HG02759 (cell line): Measurements from ENCODE around the gene SPATA32.

Source experiments
- ATAC-seq: cut with Tn5 transposase; IDR thresholded peaks from one replicate; pipeline ENCODE4 v1.9.1; 2021; ENCODE audit warnings: mild to moderate bottlenecking, moderate library complexity; ENCODE audit not compliant: unreplicated experiment

Gene SPATA32

DNA sequence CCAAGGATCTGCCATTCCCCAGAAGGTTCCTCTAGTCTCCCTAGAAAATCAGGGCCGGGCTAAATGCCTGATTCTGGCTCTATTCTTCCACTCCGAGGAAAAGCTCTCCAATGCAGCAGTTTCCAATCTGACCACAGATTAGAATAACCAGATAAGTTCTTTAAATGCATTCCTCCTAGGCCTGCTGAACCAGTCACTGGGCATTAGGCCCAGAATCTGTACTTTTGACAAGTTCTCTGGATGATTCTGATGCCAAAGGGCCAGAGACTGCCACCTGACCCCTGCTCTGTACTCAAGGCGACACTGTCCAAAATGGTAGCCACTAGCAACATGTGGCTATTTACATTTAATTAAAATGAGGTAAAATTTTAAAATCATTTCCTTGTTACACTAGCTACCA is 32.6 kb upstream of the SPATA32 start:
- ATAC-seq: no peak

DNA sequence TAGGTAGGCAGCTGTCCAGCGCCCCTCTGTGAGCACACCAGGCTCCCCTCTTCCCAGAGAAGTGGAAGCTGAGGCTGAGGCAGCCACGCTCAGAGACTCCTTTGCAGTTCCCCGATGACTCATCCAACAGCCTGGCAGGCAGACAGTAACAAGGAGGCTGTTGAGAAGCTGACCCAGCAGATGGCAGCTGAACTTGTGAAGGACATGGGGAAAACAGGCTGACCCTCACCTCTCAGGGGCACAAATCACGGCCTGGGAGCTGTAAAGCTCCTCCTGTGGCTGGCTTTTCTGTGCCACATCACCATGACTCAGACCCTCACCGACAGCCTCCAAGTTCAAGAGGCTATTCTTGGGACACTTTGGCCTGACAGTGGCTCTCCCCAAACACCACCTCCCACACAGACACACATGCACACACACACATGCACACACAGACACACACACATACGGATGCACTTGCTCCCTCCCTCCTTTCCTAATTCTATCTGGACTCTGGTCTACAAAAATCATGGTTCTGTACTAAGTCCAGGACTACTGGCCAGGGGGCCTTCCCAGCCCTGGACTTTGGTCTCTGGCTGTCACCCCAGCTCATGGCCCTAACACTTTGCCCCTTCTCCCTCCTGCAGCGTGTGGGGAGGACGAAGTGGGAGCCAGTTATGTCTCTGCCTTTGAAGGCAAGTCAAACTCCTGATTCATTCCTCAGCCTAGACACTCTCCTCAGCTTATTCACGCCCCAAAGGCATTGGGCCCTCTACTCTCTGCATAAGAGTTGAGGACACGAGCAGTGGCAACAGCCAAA is 31.7 kb upstream of the SPATA32 start:
- no peak for ATAC-seq

DNA sequence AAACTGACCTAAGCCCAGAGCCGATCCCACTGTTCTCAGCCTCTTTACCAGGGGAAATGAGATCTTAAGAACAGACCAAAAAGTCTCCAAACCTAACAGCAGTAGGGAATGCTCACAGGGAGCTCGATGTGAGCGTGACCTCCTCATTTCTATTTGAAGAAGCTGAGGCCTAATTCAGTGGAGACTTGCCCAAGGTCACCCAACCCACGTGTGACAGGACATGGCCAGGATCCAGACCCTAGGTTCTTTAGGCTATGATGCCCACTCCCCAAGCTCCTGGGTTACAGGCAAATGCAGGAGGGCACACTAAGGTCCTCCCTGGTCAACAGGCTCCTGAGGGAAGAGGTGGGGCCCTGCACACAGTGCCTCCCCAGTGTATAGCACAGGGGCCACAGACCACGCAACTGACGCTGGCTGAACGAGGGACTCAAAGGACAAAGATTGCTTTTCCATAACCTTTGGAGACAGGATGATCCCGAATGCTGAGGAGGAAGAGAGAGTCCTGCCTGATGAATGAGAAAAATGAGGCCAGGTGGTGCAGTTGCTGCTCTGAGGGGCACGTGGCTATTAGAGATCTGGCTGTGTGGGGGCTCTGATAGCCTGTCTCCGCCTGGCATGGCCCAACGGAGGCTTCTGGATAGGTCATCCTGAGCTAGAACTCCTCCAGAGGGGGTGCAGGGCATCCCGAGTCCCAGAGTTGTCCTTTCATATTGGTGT is 31.0 kb upstream of the SPATA32 start:
- no peak for ATAC-seq

DNA sequence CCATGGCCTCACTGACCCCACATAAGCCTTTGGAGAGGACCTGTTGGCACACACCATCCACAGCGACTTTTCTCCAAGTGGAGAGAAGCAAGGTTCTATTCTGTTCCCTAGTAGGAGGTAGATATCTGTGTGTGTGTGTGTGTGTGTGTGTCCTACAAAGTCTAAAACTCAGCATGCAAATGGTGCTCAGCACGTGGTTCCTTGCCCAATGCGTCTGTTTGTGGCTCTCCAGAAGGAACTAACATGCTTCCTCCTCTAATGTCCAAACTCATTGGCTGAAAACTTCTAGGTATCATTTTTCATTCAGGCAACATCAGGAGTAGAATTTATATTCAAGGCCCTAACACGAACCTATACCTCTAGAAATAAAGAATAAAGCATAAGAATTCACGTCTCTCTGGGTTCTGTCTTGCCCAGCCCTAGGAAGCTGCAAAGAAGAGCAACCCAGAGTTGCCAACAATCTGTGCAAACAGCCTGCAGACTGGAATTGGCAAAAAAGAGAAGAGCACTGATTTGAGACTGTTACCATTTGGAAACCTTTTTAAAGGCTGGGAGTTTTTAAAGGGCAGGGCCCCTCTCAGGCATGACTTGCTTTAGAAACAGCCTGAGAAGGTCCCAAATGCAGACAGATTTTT is 29.4 kb upstream of the SPATA32 start:
- no peak for ATAC-seq

DNA sequence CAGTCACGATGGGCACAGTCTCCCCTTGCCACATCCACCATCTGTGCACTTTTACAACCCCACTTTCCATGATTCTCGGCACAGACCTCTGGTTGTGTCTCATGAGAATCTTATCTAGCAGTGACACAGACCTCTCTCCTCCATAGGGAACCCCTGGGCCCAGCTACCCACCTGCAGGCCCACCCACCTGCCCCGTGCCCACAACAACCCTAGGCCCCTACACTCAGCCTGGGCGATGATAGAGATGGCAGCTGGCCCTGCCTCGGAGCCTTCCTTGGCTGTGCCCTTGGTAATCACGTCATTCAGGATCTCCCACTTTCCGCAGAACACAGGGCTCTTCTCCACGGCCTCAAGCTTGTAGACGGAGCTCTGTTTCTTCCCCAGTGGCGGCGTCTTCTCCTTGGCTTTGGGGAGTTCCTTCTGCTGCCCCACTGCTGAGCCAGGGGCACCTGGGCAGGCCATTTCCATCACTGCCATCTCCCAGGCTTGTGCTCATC is 28.4 kb upstream of the SPATA32 start:
- ATAC-seq: no peak

DNA sequence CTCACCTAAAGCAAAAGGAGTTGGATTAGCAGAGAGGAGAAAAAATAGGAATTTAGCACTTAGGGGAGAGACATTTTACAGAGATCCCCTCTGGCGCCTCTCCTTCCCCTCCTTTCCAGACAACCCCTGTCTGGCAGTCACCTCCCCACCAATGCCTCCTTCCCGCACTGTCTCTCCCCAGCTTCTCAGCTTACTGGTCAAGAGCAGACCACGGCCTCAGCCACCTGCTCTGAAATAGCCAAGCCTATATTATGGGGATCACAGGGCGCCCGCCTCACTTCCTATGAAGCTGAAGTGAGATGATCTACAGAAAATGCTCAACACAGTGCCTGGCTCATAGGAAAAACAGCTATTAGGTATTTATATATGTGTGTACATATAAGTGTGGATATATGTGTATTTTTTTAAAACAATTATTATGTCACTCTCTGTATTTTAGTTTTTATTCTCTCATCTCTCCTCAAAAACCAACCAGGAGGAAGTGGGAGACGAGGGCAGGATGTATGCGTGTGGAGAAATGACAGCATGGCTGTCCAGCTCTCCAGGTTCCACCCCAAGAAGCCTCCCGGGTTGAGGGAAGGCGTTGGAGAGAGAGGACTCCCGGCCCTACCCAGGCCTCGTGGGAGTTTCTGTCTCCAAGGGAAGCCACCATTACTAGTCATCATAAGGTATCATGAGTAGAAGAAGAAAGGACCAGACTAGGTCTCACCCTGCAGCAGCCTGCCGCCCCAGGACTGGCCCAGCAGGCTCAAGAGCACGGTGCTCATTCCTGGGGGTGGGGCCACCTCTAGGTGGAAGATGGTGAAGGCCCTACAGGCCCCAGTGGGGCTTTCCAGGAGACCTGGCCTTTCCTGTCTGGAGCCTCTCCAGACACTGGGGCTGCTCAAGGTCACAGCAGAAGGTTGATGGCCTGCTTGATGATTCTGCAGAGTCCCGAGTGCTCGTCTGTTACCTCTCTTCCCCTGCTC is 27.7 kb upstream of the SPATA32 start:
- ATAC-seq: no peak

DNA sequence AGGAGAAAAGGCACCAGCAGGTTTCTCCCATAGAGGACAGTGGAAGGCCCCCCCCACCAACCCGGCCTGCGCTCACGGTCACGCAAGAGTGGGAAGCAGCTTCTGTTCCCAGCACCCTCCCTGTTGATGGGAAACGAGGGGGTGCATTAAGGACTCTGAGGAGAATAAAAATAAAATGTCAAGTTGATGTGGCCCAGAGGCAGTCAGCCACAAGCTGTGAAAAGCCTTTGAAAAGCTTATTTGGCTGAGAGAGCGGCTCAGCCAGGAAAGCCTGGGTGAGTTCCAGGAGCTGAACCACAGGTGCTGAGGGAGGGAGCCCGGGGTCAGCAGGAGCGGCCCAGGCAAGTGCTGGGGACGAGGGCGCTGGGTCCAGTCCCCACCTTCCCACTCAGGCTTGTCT is 26.9 kb upstream of the SPATA32 start:
- no peak for ATAC-seq

DNA sequence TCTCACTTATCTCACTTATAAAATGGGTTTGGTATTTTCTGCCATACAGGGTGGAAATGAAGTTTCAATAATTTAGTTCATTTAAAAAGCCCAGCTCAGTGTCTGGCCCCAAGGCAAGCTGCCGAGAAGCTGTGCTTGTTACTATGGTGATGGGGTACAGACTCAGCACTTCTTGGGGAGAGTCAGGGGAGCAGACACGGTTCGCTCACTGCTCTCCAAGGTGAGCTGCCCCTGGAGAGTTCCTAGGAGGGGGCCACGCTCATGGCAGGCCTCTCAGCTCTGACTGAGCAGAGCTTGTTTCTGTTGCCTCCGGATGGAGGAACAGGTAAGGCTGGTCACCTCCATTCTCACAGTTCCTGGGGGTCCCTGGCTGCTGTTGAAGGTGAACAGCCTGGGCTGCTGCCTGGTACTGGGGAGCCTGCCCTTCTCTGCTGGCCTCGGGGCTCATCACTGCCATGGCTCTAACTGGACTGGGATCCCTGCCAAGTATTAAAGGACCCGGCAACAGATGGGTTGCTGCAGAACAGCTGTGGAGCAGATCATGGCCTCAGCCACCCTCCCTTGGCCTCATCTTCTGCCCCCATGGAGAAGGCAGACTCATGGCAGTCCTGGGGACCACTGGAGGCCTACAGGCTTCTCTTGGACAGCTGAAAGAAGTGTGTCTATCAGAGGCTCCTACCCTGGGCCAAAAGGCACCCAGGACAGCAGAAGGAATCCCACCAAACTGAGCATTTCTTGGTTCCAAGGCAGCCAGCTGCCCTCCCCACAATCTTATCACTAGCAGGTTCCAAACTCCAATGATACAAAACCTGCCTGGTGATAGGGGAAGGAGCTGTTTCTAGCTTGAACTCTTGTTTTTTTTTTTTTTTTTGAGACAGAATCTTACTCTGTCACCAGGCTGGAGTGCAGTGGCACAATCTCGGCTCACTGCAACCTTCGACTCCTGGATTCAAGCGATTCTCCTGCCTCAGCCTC is 25.9 kb upstream of the SPATA32 start:
- ATAC-seq: no peak

DNA sequence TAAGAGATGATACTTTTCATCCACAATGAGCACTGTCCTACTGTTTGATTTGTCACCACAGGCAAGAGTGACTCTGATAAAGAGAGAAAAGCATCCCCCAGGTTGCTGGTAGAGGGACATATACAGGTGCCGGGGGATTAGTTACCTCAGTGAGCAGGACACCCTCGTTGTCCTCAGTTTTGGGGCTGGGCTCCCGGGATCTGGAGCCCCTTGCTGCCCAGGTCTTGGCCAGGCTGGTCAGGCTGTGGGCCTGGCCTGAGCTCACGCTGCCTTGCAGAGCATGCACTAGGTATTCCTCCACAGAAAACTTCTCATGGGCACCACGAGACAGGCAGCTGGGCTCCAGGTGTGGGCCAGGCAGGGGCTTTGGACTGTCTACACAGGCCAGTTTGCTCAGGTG is 24.4 kb upstream of the SPATA32 start:
- ATAC-seq: no peak

DNA sequence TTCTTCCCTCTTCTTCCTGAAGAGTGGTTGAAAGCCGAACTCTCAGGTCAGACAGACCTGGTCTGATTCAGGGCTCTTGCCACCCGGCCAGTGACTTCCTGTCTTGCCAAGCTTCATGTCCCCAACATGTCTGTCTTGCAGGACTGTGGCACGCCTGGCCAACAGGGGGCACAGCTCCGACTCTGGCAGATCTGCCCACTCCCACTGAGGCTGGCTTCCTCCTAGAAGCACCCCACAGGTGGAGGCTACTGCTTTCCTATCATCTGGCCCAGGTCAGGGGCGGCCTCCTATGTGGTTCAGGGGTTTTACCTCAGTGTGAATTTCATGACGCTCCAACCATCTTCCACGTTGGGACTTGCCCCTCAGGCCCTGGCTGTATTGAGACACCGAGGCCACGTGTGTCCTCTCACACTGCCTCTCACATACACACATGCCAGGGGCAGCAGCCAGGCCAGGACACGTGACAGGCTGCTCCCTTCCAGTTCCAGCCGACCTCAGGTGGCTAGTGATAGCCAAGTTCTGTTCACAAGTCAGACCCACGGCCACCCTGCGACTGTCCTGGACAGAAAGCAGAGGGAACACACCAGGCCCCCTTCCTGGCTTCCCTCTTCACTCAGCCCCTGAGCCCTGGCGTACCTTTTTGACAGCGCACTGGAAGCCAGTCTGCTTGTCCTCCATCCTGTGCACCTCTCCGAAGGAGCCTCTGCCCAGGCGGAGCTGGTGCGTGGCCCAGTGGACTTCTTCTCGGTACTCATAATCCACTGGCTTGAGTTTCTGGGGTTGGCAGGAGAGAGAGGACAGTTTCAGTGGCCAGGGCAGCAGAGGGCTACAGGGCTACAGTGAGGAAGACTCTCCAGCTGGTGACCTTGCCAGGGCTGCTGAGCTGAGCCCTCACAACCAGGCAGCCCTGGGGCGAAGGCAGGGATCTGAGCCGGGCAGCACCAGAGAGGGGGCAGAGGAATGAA is 22.6 kb upstream of the SPATA32 start:
- no peak for ATAC-seq

DNA sequence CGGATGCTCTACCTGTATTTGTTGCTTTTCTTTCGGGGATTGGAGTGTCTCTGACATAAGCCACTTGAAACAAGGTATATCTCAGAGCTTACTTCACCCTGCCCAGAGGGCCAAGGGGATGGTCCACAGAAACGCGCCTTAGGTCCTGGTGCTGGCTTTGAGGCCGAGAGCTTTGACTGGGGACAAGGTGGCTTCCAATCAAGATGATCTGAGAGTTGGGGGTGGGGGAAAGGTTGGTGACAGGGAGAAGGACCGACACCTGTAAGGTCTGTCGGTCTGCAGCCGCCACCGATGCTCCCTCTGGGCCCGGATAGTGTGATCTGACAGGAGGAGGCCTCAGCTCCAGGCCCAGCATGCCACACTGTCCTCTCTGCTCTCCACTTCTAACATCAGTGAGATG is 21.8 kb upstream of the SPATA32 start:
- no peak for ATAC-seq

DNA sequence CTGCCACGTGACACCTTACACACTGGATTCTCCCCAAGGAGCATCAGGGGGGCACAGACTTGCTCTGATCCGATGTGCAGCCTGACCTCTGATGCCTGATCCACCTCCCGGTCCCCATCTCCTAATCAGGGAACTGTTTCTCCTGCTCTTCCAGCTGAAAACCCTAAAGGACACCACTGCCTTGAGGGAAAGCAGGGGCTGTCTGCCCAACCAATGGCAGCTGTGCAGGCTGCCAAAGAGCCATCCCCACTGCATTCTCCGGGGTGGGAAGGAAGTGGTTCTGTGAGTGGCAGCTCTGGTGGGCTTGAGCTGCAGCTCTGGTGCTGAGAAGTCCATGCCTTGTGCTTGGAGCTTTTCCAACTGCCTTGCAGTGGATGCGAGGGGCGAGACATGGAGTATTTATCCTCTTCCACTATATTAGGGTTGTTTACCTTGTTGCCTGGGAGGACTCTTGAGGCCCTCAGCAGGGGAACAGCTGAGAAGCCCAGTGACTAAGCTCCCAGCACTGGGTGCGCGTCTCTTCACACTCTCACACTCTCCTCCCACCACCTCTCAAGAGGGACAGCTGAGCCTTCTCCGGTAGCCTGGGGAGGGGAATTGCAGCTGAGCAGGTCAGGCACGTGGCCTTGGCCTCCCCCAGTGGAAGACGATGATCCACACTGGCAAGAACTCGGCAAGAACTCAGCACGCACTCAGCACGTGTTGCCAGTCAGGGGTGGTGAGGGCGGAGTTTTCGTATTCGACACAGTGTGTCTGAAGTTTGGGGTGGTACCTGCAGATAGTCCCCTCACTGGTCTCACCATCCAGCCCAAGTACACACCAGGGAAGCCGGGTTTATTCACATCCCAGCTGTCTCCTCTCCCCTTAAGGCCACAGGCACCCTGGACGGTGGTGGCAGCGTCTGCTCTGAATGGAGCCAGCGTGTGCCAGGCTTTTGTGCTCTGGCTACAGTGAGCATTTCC is 21.1 kb upstream of the SPATA32 start:
- no peak for ATAC-seq

DNA sequence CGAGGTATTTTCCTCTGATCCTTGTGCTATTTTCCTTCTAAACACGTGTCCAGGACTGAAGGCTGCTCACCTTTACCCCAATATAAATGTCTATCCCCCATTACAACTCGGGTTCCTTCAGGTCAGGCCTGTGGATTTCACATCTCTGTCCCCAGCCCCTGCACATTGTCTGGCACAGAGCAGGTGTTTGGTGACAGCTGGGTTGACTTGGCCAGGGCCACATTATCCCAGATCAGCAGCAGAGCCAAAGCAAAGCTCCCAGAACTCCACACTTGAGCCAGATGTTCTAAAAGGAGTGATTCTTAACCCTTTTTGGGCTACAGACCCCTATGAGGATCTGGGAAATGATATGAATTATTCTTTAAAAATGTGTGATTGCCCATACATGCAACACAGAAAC is 18.0 kb upstream of the SPATA32 start:
- no peak for ATAC-seq

DNA sequence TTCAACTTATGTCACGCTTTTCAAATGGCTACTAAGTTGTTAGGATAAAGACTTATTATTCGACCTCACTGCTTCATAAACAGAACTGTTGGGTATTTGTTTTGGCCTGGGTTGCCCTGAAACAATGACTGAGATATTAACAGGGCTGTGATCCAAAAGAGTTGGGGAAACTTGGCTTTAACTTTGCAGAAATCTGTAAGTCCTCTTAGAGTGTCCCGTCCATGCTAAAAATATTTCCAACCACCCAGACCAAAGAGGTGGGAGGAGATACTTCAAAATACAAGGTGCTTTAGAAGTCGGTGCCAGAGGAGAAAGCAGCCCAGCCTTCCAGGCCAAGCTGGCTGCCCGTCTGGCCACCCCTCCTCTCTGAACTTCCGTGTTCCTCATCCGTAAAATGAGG is 16.1 kb upstream of the SPATA32 start:
- ATAC-seq: no peak

DNA sequence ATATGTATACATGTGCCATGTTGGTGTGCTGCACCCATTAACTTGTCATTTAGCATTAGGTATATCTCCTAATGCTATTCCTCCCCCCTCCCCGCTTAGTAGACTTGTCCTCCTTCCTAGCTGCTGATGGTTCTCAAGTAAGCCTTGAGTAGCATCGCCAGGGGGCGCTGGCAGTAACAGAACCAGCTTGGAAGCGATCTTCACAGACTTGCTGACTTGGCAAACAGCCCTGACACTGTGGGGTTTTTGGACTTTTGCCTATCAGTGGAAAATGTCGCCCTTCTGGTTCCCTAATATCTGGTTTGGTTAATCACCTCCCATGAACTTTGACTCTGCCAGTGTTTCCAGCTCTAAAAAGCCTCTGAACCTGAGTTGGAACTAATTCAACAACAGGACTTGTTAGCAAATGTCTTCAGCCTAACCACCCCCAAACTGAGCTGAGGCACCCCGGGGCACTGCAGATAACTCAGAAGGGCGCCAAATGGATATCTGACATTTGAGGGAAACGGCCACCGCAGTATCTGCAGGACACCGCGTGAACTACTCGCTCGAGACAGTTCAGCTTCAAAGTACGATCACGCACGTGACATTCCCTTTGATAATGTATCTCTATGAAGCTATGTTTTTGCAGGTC is 15.4 kb upstream of the SPATA32 start:
- no peak for ATAC-seq

DNA sequence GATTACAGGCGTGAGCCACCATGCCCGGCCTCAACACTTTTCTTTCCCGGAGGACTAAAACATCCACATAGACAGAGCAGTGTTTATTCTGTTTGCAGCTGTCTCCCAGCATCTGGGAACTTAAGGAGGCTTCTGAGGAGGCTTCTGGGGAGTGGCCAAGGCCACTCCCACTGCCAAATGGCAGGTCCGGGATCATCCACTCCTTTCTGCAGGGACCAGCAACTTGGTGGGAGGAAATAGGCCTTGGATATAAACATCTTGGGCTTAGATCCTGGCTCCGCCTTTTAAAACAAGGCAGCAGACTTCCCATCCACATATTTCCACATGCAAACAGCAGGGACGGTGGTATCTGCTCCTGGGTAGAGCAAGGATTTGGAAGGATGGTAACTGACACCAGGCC is 14.1 kb upstream of the SPATA32 start:
- no peak for ATAC-seq

DNA sequence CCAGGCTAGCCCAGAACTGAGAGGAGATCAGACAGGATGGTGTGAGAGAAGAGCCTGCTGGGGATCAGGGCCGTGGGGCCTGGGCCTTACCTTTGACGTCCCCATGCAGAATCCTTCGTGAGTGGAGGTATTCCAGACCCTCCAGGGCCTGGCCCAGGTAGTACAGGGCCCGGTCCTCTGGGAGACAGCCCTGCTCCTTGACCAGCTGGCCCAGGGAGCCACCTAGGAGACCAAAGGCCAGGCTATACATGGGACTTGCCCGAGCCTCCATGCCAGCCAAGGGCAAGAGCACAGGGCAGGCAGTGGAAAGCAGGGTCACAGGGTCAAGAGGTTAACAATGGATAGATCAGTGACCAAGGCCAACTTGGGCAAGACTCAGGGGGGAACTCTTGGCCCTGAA is 12.1 kb upstream of the SPATA32 start:
- ATAC-seq: no peak
